ENCODE data around the gene INKA1. TPM values are rescaled to one million over a fixed set of nuclear protein-coding genes. Genes with fewer than 3 reads are reported as not detected.

Gene INKA1
- total and polyA plus RNA-seq, 9 donors: 0.25 to 5.5 (median 3.4) TPM

- Histone ChIP-seq H3K36me3 (no peaks in the 10 kb centered on the region), H3K27me3 (no peaks in the 10 kb centered on the region), H3K4me1 (ENCODE audit: insufficient read depth) (no peaks in the 10 kb centered on the region), H3K9me3 (no peaks in the 10 kb centered on the region), H3K27ac (no peak overlapping the region), H3K4me3 (no peak overlapping the region)
- intact Hi-C loops (cut with DNase I): no loop called here
- no peak for DNase-seq
- no peak for TF ChIP-seq POLR2A (IDR thresholded peaks at IDR 0.05)
- no peak for TF ChIP-seq CTCF (IDR thresholded peaks at IDR 0.05)
- TF ChIP-seq EP300 (IDR thresholded peaks at IDR 0.05): no peak
- WGBS, 3 donors: 90 to 93% (median 93%) methylated on average over 12 to 13 of the region's 13 CpGs
These were observed 9.5 kb upstream of the INKA1 start for GRCh38 chr3:49793486-49794085.

- Histone ChIP-seq H3K27ac (no peak overlapping the region), H3K27me3 (no peaks in the 10 kb centered on the region), H3K9me3 (no peaks in the 10 kb centered on the region), H3K4me1 (ENCODE audit: insufficient read depth) (no peaks in the 10 kb centered on the region), H3K4me3 (no peak overlapping the region), H3K36me3 (no peaks in the 10 kb centered on the region)
- TF ChIP-seq CTCF (IDR thresholded peaks at IDR 0.05) (no peak), POLR2A (IDR thresholded peaks at IDR 0.05) (no peak), EP300 (IDR thresholded peaks at IDR 0.05) (no peak)
- intact Hi-C loops (cut with DNase I): no loop called here
- 76 to 84% (median 78%) methylated on average over 4 of the region's 4 CpGs for WGBS, 3 donors
- DNase-seq: no peak
These were observed 8.6 kb upstream of the INKA1 start for GRCh38 chr3:49794431-49794830.

DNA sequence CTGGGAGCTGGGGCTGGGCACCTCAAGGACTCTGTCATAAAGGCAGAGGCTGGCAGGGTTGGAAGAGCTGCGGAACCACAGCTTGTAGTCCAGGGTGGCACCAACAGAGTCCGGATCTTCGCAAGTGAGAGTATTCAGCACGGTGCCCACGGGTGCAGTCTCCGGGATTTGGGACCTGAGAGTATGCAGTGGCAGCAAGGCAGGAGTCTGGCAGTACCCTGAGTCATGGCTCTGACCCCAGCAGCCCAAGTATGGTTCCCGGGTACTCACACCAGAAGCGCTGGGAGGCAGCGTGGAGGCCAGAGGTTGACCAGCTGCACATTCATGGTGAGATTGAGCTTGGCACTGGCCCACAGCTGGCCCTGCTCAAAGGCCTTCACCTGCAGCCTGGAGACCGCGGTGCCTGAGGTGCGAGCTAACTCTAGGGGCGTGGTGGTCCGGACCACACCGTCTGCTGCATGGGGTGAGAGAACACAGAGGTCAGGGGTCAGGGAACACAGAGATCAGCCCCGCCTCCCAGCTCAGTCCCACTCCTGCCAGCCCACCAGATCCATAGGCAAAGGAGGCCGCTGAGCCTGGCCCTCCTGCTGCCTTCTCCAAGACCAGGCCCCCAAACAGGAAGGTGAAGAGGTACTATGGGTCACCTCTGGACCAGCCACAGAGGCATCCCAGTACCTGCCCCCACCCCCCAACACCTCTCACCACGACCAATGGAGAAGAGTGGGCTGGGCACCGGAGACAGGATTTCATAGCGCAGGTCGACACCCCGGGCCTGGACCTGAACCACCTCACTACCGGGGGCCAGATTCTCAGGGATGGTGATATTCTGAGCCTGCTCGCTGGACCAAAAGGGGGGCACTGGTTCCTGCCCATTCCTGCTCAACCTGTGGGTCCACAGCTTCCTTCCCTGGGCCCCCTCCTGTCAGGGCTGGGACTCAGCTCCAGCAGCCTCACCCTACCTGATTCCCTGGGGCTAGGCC, 7.8 kb upstream of the INKA1 start:
- WGBS, 3 donors: 83 to 85% (median 84%) methylated on average over 23 to 24 of the region's 24 CpGs
- intact Hi-C loops (cut with DNase I): no loop called here

GRCh38 chr3:49799105-49799504, 4.0 kb upstream of the INKA1 start:
- Histone ChIP-seq H3K36me3 (no peaks in the 10 kb centered on the region), H3K27ac (no peak overlapping the region), H3K4me1 (ENCODE audit: insufficient read depth) (peaks cover 5% of the 10 kb centered on the region), H3K4me3 (no peak overlapping the region), H3K27me3 (no peaks in the 10 kb centered on the region), H3K9me3 (no peaks in the 10 kb centered on the region)
- DNase-seq: no peak
- no peak for TF ChIP-seq EP300 (IDR thresholded peaks at IDR 0.05)
- TF ChIP-seq POLR2A (IDR thresholded peaks at IDR 0.05): no peak
- TF ChIP-seq CTCF (IDR thresholded peaks at IDR 0.05): no peak
- intact Hi-C loops (cut with DNase I): no loop called here
- WGBS, 3 donors: 71 to 85% (median 84%) methylated on average over 1 of the region's 1 CpG

More for the DNA sequence above, 7.8 kb upstream of the INKA1 start:
- H3K4me3 ChIP-seq: no peak overlapping the region
- H3K36me3 ChIP-seq: no peaks in the 10 kb centered on the region
- no peaks in the 10 kb centered on the region for H3K4me1 ChIP-seq (ENCODE audit: insufficient read depth)
- H3K27me3 ChIP-seq: no peaks in the 10 kb centered on the region
- no peak overlapping the region for H3K27ac ChIP-seq
- no peak for TF ChIP-seq POLR2A (IDR thresholded peaks at IDR 0.05)
- no peak for TF ChIP-seq CTCF (IDR thresholded peaks at IDR 0.05)
- no peak for TF ChIP-seq EP300 (IDR thresholded peaks at IDR 0.05)
- no peak for DNase-seq
- H3K9me3 ChIP-seq: no peaks in the 10 kb centered on the region
